Omental fat pad (tissue), 4 donors: ENCODE results near the gene XPNPEP2. TPM values are rescaled to one million over a fixed set of nuclear protein-coding genes. Genes with fewer than 3 reads are reported as not detected.

Experiments
- ATAC-seq: fragments of 150-250 bp; one replicate; pipeline ENCODE4 v1.9.1; 2016; ENCODE audit warnings: mild to moderate bottlenecking, moderate library complexity; ENCODE audit not compliant: low FRiP score
- DNase-seq: peaks from one replicate; pipeline ENCODE4 v3.0.0-alpha.2; 2019; ENCODE audit warnings: low spot score
- total RNA-seq, 4 donors: library from RNA; depleted of rRNA; stranded (reverse); fragments of >200 nt; gene quantifications; one replicate each; pipeline ENCODE4 v1.1.0, GENCODE V29; 2016
- TF ChIP-seq, protein P1 (sequence below), 3 donors: fragments of 450-650 bp; IDR thresholded peaks; one replicate each; pipeline ENCODE4 v1.5.1; 2016 to 2017; ENCODE audit warnings: antibody characterized with exemption in 3 of 3, mild to moderate bottlenecking in 3 of 3, moderate library complexity in 2 of 3

Gene XPNPEP2
- total RNA-seq, 4 donors from 2014 or later: 2.4 to 7.8 (median 5.3) TPM

- DNase-seq (no peak), ATAC-seq (no peak)
- TF ChIP-seq, protein P1, sequence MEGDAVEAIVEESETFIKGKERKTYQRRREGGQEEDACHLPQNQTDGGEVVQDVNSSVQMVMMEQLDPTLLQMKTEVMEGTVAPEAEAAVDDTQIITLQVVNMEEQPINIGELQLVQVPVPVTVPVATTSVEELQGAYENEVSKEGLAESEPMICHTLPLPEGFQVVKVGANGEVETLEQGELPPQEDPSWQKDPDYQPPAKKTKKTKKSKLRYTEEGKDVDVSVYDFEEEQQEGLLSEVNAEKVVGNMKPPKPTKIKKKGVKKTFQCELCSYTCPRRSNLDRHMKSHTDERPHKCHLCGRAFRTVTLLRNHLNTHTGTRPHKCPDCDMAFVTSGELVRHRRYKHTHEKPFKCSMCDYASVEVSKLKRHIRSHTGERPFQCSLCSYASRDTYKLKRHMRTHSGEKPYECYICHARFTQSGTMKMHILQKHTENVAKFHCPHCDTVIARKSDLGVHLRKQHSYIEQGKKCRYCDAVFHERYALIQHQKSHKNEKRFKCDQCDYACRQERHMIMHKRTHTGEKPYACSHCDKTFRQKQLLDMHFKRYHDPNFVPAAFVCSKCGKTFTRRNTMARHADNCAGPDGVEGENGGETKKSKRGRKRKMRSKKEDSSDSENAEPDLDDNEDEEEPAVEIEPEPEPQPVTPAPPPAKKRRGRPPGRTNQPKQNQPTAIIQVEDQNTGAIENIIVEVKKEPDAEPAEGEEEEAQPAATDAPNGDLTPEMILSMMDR (IDR thresholded peaks at IDR 0.05): no peak
Observed at GRCh38 chrX:129797251-129797906, 58.6 kb downstream of the XPNPEP2 start.

DNA sequence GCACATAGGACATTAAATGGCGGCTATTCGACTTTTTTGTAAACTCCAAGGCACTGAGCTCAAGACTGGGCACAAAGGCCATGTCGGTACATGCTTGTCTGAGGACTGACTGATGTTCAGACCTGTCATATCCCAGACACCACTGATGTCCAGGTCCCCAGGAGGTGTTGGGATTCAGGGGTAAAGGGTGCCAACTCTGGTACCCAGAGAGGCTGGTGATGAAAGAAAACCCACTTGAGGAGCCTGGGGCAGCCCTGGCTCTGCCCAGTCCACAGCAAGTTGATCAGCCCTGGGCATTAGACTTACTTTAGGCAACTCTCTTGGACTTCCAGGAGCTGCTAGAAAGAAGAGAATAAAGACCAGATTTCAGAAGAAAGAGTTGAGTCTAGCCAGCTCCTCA is 59.7 kb downstream of the XPNPEP2 start:
- TF ChIP-seq, protein P1 (IDR thresholded peaks at IDR 0.05): no peak
- ATAC-seq: no peak
- no peak for DNase-seq

- no peak for ATAC-seq
- no peak for DNase-seq
- TF ChIP-seq, protein P1 (IDR thresholded peaks at IDR 0.05): no peak
Observed at GRCh38 chrX:129798888-129799287, 60.1 kb downstream of the XPNPEP2 start.

DNA sequence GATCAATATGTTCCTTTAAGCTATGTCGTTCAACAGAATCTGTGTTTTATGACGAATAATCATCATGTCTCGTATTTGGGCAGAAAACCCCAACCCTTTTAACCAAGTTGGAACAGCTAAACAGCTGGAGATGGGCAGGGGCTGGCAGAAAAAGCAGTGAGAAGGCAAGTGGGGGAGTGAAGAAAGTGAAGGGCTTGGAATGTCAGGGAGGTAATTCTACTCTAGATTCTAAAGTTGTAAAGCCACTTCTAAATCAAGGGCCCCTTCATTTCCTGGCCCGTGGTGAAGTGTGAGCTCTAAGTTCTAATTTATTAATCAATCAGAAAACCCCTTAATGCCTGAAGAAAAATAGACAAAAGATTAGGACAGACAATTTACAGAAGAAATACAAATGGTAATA is 61.4 kb downstream of the XPNPEP2 start:
- ATAC-seq (no peak), DNase-seq (no peak)
- TF ChIP-seq, protein P1 (IDR thresholded peaks at IDR 0.05): no peak

- no peak for DNase-seq
- TF ChIP-seq, protein P1 (IDR thresholded peaks at IDR 0.05): no peak
Observed at GRCh38 chrX:129802863-129803262, 64.1 kb downstream of the XPNPEP2 start.

DNA sequence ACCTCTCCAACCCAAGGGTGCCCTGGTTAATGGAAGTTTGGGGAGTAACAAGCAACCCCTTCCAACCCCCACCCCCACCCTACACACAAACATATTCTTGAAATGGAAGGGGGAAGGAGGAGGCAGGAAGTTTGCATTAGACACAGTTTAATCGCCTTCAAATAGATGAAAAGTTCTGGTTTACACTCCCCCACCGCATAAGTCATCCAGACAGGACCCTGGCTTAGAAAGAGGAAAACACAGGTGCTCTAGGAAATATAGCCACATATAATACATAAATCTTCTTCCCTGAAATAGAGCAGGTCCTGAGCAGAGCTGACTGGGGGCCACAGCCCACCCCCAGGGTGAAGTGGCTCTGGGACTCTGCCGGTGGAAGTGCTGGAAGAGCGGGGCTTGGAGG is 66.0 kb downstream of the XPNPEP2 start:
- no peak for DNase-seq
- no peak for ATAC-seq

More at GRCh38 chrX:129802863-129803262, 64.1 kb downstream of the XPNPEP2 start:
- ATAC-seq: no peak

More for the DNA sequence above, 66.0 kb downstream of the XPNPEP2 start:
- TF ChIP-seq, protein P1 (IDR thresholded peaks at IDR 0.05): no peak
